ENCODE data around the gene MZT2B. TPM values are rescaled to one million over a fixed set of nuclear protein-coding genes. Genes with fewer than 3 reads are reported as not detected.

The MZT2B gene, protein sequence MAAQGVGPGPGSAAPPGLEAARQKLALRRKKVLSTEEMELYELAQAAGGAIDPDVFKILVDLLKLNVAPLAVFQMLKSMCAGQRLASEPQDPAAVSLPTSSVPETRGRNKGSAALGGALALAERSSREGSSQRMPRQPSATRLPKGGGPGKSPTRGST
- 163 and 176 TPM in 2 replicates for total RNA-seq

DNA sequence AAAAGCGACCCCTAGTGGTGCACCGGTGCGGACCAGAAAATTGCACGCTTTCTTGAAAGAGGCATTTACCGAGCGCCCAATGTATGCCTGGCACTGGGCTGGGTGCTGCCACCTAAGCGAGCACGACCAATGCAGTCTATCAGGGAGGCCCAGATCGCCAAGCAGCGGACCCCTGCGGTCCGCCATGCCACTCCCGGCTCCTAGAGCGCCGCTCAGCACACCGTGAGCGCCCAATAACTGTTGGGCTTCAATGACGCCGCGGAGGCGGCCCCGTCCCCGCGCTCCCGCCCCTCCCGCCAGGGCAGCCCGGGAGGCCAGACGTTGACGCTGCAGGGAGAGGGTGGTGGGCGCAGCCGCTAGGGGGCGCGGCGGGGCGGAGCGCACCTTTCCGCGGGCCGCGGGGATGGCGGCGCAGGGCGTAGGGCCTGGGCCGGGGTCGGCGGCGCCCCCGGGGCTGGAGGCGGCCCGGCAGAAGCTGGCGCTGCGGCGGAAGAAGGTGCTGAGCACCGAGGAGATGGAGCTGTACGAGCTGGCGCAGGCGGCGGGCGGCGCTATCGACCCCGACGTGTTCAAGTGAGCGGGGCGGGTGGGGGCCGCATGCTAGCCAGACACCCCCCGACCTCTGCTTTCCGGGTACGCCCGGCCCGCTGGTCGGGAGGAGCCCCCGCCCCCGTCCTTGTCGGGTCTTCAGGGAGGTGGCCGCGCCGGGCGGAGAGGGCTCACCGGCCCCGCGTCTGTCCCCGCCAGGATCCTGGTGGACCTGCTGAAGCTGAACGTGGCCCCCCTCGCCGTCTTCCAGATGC is at the start of gene MZT2B:
TSS of gene MZT2B (plus strand) at position 383 of the 803 bp plus-strand sequence. CDS start at position 404, 21 bp downstream.

DNA sequence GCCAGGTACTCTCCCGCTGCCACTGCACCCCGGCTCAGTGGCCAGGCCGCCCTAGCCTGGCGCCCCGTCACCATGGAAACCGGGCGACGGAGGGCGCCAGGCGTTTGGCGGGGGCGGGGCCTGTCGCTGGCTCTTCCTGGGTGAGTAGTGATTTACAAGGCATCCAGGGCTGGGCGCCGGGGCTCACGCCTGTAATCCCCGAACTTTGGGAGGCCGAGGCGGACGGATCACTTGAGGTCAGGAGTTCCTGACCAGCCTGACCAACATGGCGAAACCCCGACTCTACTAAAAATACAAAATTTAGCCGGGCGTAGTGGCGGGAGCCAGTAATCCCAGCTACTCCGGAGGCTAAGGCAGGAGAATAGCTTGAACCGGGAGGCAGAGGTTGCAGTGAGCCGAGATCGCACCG is 37.1 kb upstream of the MZT2B start, which contains the start of gene CCDC74B:
TSS of gene CCDC74B (minus strand) at position 107 of the 409 bp plus-strand sequence. CDS start 116 bp downstream, outside the sequence.

DNA sequence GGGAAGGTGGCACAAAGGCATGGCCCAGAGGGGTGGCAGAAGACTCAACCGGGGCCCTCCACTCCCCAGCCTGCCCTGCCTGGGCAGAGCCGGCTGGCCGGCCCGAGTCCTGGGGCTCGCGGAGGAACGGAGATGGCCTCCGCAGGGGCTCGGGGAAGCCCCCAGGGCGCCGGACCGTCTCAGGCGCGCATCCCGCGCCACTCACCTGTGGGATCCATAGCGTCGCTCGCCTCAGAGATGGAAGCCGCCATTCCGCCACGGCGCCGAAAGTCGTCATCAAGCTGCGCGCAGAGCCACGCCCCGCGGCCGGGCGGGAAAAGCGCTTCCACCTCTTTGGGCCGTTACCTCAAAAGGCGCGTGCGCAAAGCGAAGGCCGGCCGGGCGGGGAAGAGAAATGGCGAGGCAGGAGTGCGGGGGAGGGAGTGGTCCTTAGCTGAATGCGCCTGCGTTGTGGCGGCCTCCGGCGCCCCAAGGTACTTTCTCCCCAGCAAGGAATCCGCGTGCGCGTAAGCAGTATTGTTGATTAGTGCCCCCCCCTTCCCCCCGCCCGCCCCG is 660 bp upstream of the MZT2B start, which contains the start of gene SMPD4:
TSS of gene SMPD4 (minus strand) at position 278 of the 555 bp plus-strand sequence. CDS start 5,010 bp downstream, outside the sequence.

DNA sequence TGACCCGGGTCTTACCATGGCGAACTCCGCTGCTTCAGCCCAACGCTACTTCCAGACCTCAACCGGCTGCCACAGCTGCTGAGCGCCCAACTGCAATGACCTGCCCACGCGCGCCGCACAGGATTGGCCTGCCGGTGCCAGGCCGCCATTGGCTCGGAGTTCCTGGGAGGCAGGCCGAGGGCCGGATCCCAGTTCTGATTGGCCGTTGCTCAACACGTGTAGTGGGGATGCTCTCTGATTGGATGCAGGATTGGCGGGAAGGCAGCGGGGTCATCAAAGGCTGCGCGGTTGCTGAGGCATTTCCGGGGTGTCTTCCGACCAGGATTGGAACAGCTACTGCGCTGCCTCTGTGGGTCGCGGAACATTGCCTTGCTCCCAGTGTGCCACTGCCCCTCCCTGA is 16.3 kb downstream of the MZT2B start, which contains the start of gene TUBA3E:
TSS of gene TUBA3E (minus strand) at position 97 of the 400 bp plus-strand sequence. CDS start at position 18, 79 bp downstream.

Other genes with a start within 250 kb of the MZT2B start
- gene RAB6C, start 202.6 kb upstream of the MZT2B start, total RNA-seq: not detected in 2 replicates
- gene POTEF, start 53.0 kb upstream of the MZT2B start, total RNA-seq: not detected in 2 replicates
- gene CCDC74B, start 37.1 kb upstream of the MZT2B start, total RNA-seq: 4.8 and 9.3 TPM in 2 replicates
- 18.5 and 31.0 TPM in 2 replicates for gene SMPD4, start 660 bp upstream of the MZT2B start, total RNA-seq
- gene TUBA3E, start 16.2 kb downstream of the MZT2B start, total RNA-seq: not detected in 2 replicates
- 64.4 and 68.8 TPM in 2 replicates for gene IMP4, start 160.6 kb downstream of the MZT2B start, total RNA-seq
- gene PTPN18, start 173.8 kb downstream of the MZT2B start, total RNA-seq: 11.6 and 19.6 TPM in 2 replicates

Measured in smooth muscle cell of trachea (primary cell).